Esophagus muscularis mucosa (tissue), 4 donors: Measurements from ENCODE around the gene TRIB2. TPM values are rescaled to one million over a fixed set of nuclear protein-coding genes. Genes with fewer than 3 reads are reported as not detected.

ENCODE experiments used
- DNase-seq: peaks from one replicate; pipeline ENCODE4 v3.0.0-alpha.2; 2017; ENCODE audit errors: extremely low spot score
- H3K27ac ChIP-seq, 4 donors: fragments of 200-600 bp; sonication (generic); replicated peaks in 1 of 4; 1 replicate in 3 of 4; 2 replicates in 1 of 4; pipeline ENCODE4 v1.5.1; 2016 to 2019; ENCODE audit warnings: mild to moderate bottlenecking in 1 of 4
- H3K27me3 ChIP-seq, 4 donors: fragments of 200-600 bp; sonication (generic); one replicate each; pipeline versions ENCODE4 v1.5.1 to v1.6.0; 2016 to 2019
- H3K36me3 ChIP-seq, 4 donors: fragments of 200-600 bp; sonication (generic); one replicate each; pipeline ENCODE4 v1.5.1; 2016 to 2019
- H3K4me1 ChIP-seq, 4 donors: fragments of 200-600 bp; sonication (generic); one replicate each; pipeline ENCODE4 v1.5.1; 2016 to 2019
- H3K4me3 ChIP-seq, 4 donors: fragments of 200-600 bp; sonication (generic); 1 replicate in 2 of 4; 2 replicates in 2 of 4; pipeline ENCODE4 v1.5.1; 2016 to 2019; ENCODE audit warnings: mild to moderate bottlenecking in 4 of 4, moderate library complexity in 1 of 4
- H3K9me3 ChIP-seq, 4 donors: fragments of 200-600 bp; sonication (generic); 1 replicate in 3 of 4; 2 replicates in 1 of 4; pipeline ENCODE4 v1.5.1; 2016 to 2019
- CTCF ChIP-seq, 3 experiments: fragments of 200-600 bp in 2 of 3; fragments of 450-650 bp in 1 of 3; sonication (generic) in 2 of 3; IDR thresholded peaks; one replicate each; pipeline ENCODE4 v1.5.1; 2017 to 2019; ENCODE audit warnings: antibody characterized with exemption in 3 of 3, mild to moderate bottlenecking in 2 of 3, moderate library complexity in 1 of 3
- EP300 ChIP-seq: sonication (generic); formaldehyde crosslinking; IDR thresholded peaks from one replicate; pipeline ENCODE4 v1.6.1; 2017; ENCODE audit warnings: antibody characterized with exemption
- POLR2A ChIP-seq: fragments of 450-650 bp; IDR thresholded peaks from one replicate; pipeline ENCODE4 v1.6.1; 2017; ENCODE audit warnings: antibody characterized with exemption, moderate library complexity, mild to moderate bottlenecking, low read depth
- POLR2AphosphoS5 ChIP-seq, 2 donors: sonication (generic); formaldehyde crosslinking; IDR thresholded peaks; one replicate each; pipeline ENCODE4 v1.6.1; 2017; ENCODE audit warnings: antibody characterized with exemption in 2 of 2
- WGBS: methylation state at CpG from one replicate; pipeline ENCODE4 v1.1.5; 2018; 5-methylcytosine and 5-hydroxymethylcytosine counted together
- intact Hi-C: fragments of 100-400 bp; cut with DNase I; formaldehyde crosslinking; loops from one replicate; pipeline ENCODE4 v1.15.1; 2023
- total RNA-seq, 4 donors: library from RNA; depleted of rRNA; stranded (reverse); fragments of >200 nt; gene quantifications; one replicate each; pipeline versions ENCODE4 v1.1.0 to v1.2.1, GENCODE V29; 2016

Gene TRIB2
- total RNA-seq, 4 donors from 2014 or later = 31.5 to 52.3 (median 39.2) TPM

GRCh38 chr2:12770300-12770968 is 53.7 kb downstream of the TRIB2 start:
- Histone ChIP-seq H3K27ac (no peak overlapping the region), H3K9me3 (peaks cover 0 to 9% (median 2%) of the 10 kb centered on the region in 4 donors), H3K27me3 (no peaks in the 10 kb centered on the region), H3K4me3 (no peak overlapping the region), H3K36me3 (no peaks in the 10 kb centered on the region), H3K4me1 (no peaks in the 10 kb centered on the region)
- intact Hi-C loops = no loop called here
- no peak for TF ChIP-seq CTCF (IDR thresholded peaks at IDR 0.05)
- no peak for TF ChIP-seq POLR2AphosphoS5 (IDR thresholded peaks at IDR 0.05)
- no peak for TF ChIP-seq POLR2A
- TF ChIP-seq EP300 = no peak
- peak; percentile 8 for DNase-seq
- 84% methylated on average over 8 of the region's 8 CpGs for WGBS

- Histone ChIP-seq H3K36me3 (no peaks in the 10 kb centered on the region), H3K4me1 (no peaks in the 10 kb centered on the region), H3K4me3 (no peak overlapping the region), H3K27me3 (no peaks in the 10 kb centered on the region), H3K27ac (no peak overlapping the region), H3K9me3 (peaks cover 0 to 11% (median 4%) of the 10 kb centered on the region in 4 donors)
- intact Hi-C loops = no loop called here
- peak; percentile 5 for DNase-seq
- WGBS = 98% methylated on average over 3 of the region's 3 CpGs
- TF ChIP-seq POLR2AphosphoS5 (IDR thresholded peaks at IDR 0.05) = no peak
- TF ChIP-seq EP300 = no peak
- TF ChIP-seq CTCF (IDR thresholded peaks at IDR 0.05) = no peak
- TF ChIP-seq POLR2A = no peak
These were observed 54.4 kb downstream of the TRIB2 start for GRCh38 chr2:12771154-12771553.

- peaks cover 0 to 11% (median 4%) of the 10 kb centered on the region in 4 donors for H3K9me3 ChIP-seq
- H3K4me1 ChIP-seq = no peaks in the 10 kb centered on the region
- intact Hi-C loops = no loop called here
- DNase-seq = peak; percentile 39
- H3K27ac ChIP-seq = no peak overlapping the region
- TF ChIP-seq POLR2A (no peak), CTCF (IDR thresholded peaks at IDR 0.05) (no peak), EP300 (no peak), POLR2AphosphoS5 (IDR thresholded peaks at IDR 0.05) (no peak)
- WGBS = 63% methylated on average over 3 of the region's 3 CpGs
- no peaks in the 10 kb centered on the region for H3K27me3 ChIP-seq
- H3K36me3 ChIP-seq = no peaks in the 10 kb centered on the region
- no peak overlapping the region for H3K4me3 ChIP-seq
These were observed 57.1 kb downstream of the TRIB2 start for GRCh38 chr2:12773586-12774394.

- no peak for TF ChIP-seq POLR2AphosphoS5 (IDR thresholded peaks at IDR 0.05)
- TF ChIP-seq EP300 = no peak
- TF ChIP-seq POLR2A = no peak
- TF ChIP-seq CTCF (IDR thresholded peaks at IDR 0.05) = no peak
- H3K27me3 ChIP-seq = no peaks in the 10 kb centered on the region
- H3K36me3 ChIP-seq = no peaks in the 10 kb centered on the region
- H3K4me1 ChIP-seq = no peaks in the 10 kb centered on the region
- no peak overlapping the region for H3K27ac ChIP-seq
- H3K9me3 ChIP-seq = peaks cover 0 to 11% (median 4%) of the 10 kb centered on the region in 4 donors
- intact Hi-C loops = no loop called here
- DNase-seq = no peak
- 79% methylated on average over 1 of the region's 1 CpG for WGBS
- H3K4me3 ChIP-seq = no peak overlapping the region
These were observed 57.6 kb downstream of the TRIB2 start for GRCh38 chr2:12774395-12774727.
